Fibroblast of skin of left biceps (primary cell): Measurements from ENCODE around the gene ALAS1.

Experiments used
- DNase-seq, 2 experiments: peaks; one replicate each; pipeline ENCODE4 v3.0.0-alpha.2; 2013; ENCODE audit warnings: low read depth in 2 of 2

The ALAS1 gene

DNA sequence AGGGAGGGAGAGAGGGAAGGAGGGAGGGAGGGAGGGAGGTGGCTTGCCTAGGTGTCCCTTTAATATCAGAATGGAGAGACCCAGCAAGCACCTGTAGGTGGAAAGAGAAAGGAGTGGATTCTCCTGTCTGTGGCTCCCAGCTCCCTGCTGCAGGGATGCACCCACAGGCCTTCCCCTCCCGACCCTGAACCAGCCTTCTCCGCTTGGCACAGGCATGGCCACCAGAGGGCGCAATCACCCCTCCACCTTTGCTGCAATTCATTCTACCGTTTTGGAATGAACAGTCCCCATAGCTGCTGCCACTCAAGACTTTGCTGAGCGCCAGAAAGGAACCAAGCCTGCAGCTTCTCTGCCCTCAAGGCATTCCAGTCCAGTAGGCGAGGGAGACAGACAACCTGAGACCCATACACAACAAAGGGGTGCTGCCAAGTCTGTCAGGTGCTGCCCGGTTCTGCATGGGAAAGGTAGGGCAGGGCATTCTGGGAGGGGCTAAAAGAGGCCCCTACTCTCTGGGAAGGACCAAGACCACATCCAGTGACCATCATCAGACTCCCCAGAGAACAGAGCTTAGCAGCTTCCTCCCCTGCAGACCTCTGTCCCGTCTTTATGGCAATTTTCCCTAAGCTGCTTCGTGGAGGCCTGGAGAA, 22.5 kb downstream of the ALAS1 start:
- no peak for DNase-seq

DNA sequence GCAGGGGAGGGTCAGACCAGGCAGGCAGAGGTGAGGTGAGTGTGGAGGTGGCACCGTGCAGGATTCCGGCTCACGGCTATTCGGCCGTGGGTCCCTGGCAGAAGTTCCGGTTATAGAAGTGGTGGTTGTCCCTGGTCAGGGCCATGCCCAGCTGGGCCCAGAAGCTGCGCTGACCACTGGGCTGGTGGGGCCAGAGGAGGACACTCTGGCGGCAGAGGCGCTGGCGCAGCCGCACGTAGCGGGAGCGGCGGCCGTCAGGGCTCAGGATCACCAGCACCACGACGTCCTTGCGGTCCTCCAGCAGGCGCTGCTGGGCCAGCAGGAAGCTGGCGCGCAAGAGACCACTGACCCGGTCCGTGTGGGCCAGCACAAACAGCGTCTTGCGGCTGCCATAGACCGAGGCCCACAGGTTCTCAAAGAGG, 23.2 kb downstream of the ALAS1 start:
- no peak for DNase-seq

DNA sequence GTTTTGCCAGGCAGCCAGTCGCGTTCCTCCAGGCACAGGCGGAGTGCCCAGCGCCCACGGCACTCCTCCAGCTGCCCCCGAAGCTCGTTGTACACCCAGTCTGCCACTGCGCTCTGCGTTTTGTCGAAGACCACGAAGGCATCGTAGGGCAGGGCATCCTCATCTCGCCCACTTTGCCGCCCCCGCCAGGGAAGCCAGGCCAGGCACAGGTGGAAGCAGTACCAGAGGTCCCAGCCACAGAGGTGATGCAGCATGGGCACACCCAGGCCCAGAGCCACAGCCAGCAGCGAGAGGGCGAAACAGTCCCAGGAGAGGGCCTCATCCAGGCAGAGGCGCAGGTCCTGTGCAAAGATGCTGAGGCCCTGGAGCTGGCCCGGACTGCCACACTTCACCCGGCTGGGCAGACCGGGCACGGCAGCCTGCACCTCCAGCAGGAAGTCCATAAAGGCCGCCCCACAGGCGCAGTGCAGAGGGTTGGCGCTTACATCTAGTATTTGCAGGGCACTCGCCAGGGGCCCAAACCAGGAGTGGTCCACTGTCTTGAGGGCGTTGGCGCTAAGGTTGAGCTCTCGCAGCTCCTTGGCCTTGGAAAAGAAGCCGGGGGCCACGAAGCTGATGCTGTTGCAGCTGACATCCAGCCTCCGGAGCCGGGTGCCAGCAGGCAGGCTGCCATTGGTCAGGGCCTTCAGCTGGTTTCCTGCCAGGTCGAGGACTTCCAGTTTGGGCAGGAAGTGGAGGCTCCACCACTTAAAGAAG, 23.8 kb downstream of the ALAS1 start:
- DNase-seq, result no peak

DNA sequence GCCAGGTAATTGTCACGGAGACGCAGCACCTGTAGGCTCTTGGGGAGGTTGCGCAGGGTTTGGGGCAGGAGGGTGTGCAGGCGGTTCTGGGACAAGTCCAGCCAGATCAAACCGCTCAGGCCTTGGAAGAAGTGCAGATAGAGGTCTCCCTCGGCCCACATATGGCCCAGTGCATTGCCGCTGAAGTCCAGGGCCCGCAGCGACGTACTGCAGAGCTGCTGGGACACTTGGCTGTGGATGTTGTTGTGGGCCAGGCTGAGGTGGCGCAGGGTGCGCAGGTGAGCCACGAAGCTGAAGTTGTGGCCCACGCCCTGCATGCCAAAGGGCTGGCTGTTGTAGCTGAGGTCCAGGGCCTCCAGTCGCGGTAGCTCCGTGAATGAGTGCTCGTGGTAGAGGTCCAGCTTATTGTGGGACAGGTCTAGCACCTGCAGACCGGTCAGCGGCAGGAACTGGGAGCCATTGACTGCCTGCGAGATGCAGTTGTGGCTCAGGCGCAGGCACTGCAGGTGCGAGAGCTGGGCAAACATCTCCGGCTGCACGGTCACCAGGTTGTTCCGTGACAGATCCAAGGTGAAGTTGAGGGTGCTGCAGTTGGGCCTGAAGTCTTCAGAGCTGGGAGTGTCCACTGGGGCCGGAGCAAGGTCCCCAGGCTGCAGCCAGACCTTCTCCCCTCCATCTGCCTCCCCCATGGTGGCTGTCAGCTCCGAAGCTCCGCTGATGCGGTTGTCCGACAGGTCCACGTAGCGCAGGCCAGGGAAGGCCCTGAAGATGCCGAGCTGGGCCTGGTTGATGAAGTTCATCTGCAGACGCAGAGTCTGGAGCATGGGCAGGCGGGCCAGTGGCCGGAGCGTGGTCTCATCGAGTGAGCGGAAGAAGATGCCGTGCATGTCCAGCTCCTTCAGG, 24.6 kb downstream of the ALAS1 start:
- DNase-seq, result no peak

DNA sequence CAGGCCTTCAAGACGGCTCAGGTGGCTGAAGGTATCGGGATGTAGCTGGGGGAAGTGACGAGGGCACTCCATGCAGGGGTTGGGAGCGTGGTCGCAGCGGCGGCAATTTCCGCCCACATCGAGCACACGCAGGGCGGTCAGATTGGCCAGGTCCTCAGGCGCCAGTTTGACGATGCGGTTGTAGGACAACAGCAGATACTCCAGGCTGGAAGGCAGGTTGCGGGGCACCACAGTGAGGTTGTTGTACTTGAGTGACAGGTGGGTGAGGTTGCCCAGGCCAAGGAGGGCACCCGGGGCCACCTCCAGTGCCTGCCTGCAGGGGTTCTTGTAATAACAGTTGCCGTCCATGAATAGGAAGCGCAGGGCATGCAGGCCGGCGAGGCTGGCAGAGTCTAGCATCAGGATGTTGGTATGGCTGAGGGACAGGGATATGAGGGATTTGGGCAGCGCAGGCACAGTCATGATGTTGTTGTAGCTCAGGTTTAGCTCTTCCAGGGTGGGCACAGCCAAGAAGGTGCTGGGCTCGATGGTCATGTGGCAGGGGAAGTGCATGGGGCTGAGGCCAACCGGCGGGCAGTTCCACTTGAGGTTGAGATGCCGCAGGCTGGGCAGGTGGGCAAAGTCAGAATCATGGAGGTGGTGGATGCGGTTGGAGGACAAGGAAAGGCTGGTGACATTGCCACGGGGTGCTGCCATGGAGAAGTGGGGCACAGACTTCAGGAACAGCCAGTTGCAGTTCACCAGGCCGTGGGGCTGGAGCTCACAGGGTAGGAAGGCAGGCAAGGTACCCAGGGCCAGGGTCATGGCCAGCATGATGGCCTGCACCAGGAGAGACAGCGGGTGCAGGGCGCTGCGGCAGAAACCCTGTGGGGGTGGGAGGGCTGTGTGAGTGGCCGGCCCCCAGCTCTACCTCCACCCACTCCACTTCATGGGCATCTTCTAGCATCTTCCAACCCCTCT, 25.8 kb downstream of the ALAS1 start:
- no peak for DNase-seq

DNA sequence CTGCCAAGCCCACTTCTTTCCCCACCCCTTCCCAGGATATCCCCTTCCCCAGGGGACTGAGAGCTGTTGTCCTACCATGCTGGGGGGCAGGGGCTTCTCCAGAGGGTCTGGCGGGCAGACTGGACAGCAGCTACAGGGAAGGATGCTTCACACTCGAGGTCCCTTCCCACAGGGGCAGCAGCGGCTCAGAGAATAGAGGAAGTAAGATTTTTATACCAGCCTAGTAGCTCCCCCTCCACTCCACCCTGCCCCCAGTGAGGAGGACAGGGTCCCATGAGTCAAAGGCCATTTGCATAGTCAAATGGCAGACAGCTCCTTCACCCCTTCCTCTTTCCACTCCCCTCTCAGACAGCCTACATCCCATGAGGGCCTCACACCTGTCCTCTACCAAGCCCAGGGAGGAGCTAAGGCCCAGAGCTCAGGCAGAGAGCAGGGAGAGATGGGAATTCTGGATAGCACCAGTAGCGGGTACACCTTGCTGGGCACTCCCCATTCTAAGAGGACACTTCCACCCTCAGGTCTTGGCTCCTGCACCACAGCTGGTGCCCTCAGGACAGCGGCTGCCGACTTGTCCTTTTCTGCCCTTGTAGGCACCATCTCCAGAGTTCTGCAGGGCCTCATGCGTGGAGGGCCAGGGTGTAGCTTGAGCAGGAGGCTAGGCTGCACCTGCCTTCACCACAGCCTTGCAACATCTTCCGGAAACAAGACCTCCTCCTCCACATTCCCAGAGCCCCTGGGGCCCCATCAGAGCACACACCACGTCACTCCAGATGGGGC, 27.7 kb downstream of the ALAS1 start, which contains the start of gene TLR9:
TSS of gene TLR9 (minus strand) at position 194 of the 777 bp plus-strand sequence. CDS start at position 78, 116 bp downstream.
- DNase-seq, result no peak

DNA sequence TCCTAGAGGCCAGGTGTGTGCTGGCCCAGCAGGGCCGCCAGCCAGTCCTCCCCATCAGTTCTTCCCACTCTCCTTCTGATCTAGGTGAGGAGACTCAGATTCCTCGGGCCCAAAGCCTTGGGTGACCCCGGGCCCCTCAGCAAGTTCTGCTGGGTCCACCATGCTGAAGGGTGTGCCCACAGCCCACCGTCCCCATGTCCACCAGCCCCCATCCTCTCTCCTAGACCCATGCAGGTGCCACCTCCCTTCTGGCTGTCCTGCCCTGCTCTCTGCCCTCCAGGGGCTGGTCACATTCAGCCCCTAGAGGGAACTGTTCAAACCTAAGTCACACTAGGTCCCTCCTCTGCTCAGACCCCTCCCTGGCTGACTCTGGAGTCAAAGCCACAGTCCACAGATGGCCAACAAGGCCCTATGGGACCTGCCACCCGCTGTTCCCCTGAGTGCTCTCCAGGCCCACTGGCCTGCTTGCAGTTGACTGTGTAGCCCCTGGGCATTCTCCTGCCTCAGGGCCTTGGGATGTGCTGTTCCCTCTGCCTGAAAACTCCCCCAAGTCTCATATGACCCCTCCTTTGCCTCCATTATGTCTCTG, 28.4 kb downstream of the ALAS1 start:
- DNase-seq, result no peak

DNA sequence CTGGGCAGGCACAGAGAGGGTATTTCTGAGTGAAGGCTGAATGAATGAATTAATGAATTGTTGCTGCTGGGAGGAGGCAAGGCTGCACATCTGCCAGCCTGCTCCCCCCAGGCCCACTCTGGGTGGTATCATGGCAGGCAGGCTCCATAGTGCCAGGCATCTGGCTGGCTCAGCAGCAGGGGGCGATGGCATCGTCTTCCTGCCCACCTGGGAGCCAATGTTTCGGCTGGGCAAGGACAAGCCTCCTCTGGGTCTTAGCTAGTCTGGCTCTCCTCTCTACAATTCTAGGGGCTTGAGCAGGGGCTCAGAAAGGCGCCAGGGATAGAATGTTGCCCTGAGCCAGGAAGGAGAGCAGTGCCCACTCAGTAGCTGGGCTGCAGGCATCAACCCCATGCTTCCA, 29.2 kb downstream of the ALAS1 start:
- no peak for DNase-seq

DNA sequence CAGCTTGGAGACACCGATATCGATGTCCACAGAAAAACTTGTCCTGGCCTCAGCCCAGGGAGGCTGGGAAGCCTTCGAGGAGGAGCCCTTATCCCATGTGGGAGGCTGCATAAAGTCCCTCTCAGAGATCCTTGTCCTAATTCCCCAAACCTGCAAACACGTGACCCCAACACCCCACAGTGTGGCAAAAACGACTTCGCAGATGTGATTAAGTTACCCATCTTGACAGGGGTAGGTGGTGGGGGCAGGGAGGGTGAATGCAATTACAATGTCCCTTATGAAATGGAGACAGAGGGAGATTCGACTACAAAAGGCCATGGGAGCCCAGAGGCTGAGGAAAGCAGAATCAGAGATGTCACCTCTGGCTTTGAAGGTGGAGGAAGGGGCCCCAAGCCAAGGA, 29.8 kb downstream of the ALAS1 start:
- DNase-seq, result no peak

DNA sequence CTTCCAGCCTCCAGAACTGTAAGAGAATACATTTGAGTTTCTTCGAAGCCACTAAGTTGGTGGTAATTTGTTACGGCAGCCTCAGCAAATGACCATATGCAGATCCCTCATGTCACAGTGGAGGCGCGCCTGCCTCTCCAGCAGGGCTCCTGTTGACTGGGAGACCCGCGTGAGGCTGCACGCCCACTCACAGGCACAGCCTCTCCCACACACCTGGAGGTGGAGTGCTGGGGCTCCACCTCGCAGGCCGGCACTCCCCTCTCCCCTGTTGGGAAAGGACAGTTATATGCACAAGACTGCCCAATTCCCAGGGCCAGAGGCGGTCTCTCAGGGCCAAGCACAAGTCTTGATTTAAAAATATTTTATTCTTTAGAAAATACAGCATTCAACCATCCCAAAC, 30.3 kb downstream of the ALAS1 start:
- DNase-seq, result no peak

DNA sequence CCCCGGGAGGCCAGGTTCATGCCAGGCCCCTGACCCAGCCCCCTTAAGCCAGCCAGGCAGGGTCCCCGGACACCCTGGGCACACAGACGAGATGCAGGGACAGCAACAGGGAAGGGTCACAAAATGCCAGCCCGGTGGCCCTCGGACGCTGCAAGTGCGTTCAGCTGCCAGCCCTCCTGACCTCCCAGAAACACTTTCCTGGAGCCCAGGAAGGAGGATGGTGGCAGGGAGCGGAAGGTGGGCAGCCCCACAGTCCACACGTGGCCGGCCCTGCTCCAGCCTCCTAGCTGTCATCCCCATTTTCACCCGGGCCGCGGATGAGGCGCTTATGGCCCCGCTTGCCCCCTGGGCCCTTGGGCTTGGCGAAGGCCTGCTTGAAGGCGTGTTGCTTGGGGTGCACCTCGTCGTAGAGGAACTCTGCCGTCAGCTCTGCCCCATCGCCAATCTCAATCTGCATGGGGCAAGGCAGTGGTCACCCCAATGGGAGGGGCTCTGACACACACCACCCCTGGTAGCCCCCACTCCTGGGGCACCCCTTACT, 30.9 kb downstream of the ALAS1 start:
- DNase-seq, result no peak

DNA sequence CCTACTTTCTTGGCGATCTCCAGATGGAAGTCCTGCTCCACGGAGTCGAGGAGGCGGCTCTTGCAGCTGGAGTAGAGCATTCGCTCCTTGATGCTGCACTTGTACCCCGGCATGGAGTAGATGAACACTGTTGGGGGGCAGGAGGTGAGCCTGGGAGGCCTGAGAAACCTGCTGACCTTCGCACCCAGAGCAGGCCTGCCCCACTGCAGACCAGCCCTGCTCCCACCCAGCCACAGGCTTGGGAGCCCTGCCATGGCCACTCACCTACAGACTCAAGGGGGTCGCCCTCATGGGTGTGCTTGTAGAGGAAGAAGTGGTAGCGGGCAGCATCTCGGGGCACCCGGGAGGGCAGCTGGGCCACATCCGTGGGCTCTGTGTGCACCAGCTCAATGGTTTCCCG, 31.7 kb downstream of the ALAS1 start:
- no peak for DNase-seq

DNA sequence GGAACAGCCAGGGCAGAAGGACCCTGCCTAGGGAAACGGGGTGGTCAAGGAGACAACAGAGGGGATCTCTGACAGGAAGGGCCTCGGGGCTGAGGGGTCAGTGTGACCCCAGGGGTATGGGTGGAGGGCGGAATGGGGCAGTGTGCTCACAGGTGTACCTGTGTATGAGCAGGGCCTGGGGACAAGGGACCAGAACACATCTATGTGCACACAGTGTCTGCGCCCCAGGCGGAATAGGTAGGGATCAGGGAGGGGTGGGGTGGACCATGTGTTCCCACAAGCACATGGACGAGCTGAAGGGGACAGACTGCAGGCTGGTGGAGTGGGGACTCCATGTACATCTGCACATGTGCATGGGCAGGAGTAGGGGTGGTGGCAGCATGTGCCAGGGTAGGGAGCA, 32.5 kb downstream of the ALAS1 start:
- DNase-seq, result no peak

DNA sequence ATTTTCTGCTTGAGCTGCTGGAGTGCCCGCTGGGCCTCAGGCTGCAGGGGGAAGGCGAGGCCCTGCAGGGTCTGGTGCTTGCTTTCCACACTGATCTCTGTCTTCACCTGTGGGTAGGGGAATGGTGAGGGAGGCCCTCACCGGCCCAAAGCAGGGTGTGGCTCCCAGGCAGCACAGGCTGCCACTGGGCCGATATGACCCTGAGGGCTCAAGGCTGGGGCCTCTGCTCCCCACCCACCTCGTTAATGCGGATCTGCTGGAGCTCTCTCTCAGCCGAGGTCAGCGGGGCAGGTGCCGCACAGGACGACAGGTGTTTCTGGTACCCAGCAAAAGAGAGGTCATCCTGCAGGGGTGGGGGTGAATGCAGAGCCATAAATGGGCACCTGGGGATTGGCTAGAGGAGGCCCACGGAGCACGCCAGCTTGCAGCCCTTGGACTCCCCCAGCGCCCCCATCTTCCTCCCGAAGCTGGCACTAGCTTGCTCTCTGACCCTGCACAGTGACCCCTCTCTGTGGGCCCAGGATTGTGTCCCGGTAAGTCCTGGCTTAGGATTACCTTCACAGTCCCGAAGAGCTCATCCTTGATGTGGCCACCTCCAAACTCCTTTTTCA, 33.0 kb downstream of the ALAS1 start:
- DNase-seq, result no peak

DNA sequence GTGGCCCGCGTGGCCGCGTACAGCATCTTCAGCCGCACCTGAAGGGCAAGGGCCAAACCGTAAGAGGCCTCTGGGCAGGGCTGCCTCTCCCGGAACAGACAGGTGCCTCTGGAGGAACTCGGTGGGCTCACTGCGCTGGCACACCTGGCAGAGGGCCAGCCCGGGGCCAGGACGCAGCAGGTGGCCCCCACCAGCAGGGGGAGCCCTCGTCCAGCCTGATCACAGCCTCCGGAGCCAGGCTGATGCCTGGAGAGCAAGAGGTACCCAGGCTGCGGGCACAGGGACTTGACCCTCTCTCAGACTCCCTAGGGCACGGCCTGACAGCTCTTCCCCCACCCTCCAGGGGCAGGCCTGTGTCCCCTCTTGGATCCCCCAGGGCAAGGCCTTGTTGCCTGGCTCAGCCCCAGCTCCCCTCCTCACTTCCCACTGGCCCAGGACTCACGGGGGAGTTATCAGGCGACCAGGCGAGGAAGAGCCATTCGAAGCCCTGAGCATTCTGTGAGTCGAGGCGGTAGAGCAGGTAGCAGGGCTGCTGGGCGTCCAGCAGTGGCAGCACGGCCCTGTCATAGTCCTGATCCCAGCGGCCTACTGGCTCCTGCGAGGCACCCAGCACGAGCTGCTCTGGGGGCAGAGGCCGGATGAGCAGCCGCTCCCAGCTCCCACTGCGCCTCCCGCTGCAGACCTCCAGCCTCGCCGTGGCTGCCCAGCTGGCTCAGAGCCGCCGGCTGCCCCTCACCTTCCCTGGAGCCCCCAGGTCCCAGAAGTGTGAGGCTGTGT, 33.7 kb downstream of the ALAS1 start:
- DNase-seq, result no peak

DNA sequence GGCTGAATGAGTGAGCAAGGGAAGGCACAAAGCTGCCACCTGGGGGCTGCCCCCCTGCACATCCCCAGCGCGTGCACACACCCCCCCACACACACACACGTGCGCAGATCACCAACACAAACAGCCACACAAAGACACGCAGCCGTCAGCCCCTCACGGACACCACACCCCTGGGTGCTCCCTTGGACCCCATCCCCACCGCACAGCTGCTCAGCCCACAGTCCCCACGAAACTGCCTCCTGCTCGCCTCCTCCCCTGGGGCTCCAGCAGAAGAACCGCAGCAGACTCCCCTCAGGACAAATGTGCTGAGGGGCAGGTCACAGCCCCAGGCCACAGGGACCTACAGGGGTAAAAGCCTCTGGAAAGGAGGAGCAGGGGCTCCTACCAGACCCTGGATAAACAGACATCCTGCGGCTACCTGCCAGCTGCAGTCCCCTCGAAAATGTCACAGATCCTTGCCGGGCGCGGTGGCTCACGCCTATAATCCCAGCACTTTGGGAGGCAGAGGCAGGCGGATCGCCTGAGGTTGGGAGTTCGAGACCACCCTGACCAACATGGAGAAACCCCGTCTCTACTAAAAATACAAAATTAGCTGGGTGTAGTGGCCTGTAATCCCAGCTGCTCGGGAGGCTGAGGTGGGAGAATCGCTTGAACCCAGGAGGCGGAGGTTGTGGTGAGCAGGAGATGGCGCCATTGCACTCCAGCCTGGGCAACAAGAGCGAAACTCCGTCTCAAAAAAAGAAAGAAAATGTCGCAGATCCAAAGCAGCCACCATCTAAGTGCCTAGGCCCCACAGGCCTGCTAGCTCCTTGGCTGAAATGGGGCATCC, 34.5 kb downstream of the ALAS1 start:
- DNase-seq, result no peak

DNA sequence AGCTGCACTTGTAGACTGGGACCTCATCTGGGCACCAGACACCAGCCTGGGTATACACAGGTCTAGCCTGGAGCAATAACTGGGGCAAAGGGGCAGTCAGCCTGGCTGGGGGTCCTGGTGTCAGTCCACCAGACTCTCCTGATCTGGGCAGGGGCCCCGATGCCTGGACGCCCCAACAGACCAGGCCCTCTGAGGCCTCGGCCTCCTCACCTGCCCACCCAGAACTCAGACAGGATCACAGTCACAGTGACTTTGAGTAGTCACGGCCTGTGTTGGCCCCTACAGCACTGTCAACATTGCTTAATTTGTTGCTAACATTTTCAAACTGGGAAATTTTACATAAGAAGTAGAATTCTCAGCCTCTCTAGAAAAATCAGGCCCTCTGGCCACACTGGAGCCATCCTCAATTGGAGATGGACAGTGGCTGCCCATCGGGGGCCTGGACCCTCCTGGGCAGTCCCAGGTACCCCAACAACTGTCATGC, 35.2 kb downstream of the ALAS1 start:
- no peak for DNase-seq

DNA sequence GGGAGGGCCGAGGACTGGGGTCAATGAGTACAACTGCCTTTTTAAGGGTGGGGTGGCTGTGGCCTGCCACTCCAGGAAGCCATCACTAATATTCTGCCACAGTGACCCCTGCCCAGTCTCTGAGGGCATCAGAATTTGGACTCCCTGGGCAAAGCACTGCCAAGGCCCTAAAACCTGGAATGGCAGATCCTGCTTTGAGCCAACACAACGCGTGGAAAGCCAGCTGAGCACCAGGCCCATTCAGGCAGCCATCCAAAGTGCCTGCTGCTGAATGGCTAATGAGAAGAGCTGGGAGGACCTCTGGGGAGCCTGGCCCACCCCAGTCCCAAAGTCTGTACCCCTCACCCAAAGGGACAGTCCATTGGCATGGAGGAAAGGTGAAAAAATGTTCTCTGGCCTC, 36.0 kb downstream of the ALAS1 start:
- DNase-seq, result no peak
